Gastroesophageal sphincter (tissue), 3 donors: ENCODE results near the gene APBA1.

Experiments
- CTCF ChIP-seq, 4 experiments: fragments of 200-600 bp in 2 of 4; fragments of 450-650 bp in 2 of 4; sonication (generic) in 1 of 4; IDR thresholded peaks; one replicate each; pipeline ENCODE4 v1.5.1; 2017 to 2019; ENCODE audit warnings: antibody characterized with exemption in 4 of 4, mild to moderate bottlenecking in 2 of 4, moderate library complexity in 2 of 4
- EP300 ChIP-seq: sonication (generic); formaldehyde crosslinking; IDR thresholded peaks from one replicate; pipeline ENCODE4 v1.6.1; 2017; ENCODE audit warnings: antibody characterized with exemption, mild to moderate bottlenecking
- POLR2A ChIP-seq, 2 donors: fragments of 450-650 bp; IDR thresholded peaks; one replicate each; pipeline ENCODE4 v1.6.1; 2017; ENCODE audit warnings: antibody characterized with exemption in 2 of 2, mild to moderate bottlenecking in 2 of 2, moderate library complexity in 1 of 2
- POLR2AphosphoS5 ChIP-seq: sonication (generic); formaldehyde crosslinking; IDR thresholded peaks from one replicate; pipeline ENCODE4 v1.6.1; 2017; ENCODE audit warnings: antibody characterized with exemption

- TF ChIP-seq CTCF (IDR thresholded peaks at IDR 0.05) (no peak), POLR2AphosphoS5 (no peak), POLR2A (IDR thresholded peaks at IDR 0.05) (no peak), EP300 (no peak)
These were observed 286.6 kb downstream of the APBA1 start for GRCh38 chr9:69385581-69386033.
